ENCODE data around the gene NUP214.
"Not testable (repeated sequence)": the region's sequence is repeated elsewhere in the genome, so short reads cannot be mapped to it uniquely, and the experiment has no call there.

NUP214 gene

DNA sequence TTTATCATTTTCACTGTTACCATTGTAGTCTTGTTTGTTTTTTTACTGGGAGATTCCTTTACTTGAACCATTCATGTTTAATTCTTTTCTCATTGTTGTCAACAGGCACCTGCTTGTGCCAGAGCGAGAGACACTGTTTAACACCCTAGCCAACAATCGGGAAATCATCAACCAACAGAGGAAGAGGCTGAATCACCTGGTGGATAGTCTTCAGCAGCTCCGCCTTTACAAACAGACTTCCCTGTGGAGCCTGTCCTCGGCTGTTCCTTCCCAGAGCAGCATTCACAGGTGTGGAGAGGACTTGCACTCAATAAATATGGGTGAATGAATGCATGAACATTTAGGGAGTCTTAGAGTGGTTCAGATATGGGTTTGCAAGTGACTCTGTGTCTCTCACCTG lies 37.5 kb downstream of the NUP214 start:
- DNase-seq, result no peak

DNA sequence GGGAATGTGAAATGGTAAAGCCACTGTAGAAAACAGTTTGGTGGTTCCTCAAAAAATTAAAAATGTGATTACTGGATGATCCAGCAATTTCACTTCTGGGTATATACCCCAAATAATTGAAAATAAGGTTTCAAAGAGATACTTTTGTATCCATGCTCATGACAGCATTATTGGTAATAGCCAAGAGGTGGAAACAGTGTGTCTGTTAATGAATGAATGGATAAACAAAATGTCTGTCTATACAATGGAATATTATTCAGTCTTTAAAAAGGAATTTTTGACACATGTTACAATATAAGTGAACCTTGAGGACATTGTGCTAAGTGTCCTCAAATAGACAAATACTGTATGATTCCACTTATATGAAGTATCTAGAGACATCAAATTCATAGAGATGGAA lies 40.1 kb downstream of the NUP214 start:
- no peak for DNase-seq

DNA sequence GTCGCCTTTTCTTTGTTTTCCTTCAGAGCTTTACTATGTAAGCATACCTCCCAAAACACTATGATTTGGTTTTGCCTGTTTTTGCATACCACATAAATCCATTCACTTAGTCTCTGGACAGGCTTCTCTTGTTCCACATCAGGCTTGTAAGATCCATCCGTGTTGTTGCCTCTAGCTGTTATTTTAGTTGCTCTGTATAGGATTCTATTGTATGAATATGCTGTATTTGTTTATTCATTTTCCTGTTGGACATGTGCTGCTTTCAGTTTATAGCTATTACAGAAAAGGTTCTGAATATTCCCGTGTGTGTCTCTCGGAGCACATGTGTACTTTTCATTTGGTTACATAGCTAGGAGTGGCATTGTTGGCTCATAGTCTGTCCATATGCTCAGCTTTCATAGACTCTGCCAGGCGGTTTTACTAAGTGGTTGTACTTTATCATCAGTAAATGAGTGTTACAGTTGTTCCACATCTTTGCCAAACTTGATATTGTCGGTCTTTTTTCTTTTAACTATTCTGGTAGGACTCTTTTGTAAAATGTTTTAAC lies 41.8 kb downstream of the NUP214 start:
- DNase-seq, result no peak

DNA sequence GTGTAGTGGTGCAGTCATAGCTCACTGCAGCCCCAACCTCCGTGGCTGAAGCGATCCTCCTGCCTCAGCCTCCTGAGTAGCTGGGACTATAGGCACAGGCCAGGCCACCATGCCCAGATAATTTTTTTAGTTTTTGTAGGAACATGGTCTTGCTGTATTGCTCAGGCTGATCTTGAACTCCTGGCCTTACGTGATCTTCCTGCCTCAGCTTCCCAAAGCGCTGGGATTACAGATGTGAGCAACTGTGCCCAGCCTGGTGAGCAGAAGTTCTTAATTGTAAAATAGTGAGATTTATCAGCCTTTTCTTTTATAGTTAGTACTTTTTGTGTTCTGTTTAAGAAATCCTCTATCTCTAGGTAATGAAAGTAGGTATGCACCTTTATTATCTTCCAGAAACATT lies 42.5 kb downstream of the NUP214 start:
- no peak for DNase-seq

DNA sequence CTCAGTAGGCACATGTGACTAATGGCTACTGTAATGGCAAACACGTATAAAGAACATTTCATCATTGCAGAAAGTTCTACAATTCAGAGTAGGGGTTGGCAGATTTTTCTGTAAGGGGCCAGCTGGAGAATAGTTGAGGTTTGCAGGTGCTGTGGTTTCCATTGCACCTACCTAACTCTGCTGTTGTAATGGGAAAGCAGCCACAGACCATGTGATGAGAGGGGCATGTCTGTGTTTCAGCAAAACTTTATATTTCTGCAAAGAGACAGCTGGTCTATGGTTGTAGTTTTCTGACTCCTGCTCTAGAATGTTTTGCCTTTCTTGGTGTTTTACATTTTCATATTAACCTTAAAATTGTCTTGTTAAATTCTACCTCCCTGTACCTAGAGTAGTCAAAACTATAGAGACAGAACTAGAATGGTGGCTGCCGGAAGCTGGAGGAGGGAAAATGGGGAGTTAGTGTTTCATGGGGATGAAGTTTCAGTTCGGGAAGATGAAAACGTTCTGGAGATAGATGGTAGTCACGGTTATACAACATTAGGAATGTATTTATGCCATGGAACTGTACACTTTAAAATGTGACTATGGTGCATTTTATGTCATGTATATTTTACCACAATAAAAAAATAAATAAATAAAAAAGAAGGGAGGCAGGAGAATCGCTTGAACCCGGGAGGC lies 44.3 kb downstream of the NUP214 start:
- DNase-seq, result no peak

DNA sequence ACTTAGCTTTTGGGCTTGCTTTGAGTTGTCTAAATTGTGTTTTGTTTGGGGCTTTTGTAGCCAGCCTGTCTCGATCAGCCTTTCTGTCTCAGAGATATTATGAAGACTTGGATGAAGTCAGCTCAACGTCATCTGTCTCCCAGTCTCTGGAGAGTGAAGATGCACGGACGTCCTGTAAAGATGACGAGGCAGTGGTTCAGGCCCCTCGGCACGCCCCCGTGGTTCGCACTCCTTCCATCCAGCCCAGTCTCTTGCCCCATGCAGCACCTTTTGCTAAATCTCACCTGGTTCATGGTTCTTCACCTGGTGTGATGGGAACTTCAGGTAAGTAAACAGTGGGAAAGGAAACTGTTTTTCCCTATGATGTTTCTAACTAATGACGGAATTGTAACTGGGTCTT lies 48.6 kb downstream of the NUP214 start:
- no peak for DNase-seq

DNA sequence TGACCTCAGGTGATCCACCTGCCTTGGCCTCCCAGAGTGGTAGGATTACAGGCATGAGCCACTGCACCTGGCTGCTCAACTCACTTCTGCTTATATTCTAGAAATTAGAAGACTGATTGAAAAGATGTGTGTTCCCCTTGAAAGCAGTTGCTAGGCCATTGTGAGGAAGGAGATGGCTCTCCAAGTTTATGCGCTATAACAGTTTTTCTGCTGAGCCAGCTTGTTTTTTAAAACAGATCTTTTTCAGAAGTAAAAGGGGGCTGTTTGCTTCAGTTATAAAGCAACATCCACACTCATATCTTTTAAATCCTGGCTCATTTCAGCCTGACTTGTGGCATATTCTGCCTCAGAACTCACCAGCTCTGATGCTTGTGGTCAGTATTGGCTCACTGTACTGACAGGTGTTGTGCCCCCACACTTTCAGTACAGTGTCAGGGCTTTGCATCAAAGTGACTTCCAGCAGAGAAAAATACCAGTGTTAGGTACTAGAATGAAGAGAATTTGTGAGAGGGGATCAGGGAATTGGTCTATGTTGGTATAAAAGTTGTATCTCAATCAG lies 49.4 kb downstream of the NUP214 start:
- DNase-seq, result no peak

DNA sequence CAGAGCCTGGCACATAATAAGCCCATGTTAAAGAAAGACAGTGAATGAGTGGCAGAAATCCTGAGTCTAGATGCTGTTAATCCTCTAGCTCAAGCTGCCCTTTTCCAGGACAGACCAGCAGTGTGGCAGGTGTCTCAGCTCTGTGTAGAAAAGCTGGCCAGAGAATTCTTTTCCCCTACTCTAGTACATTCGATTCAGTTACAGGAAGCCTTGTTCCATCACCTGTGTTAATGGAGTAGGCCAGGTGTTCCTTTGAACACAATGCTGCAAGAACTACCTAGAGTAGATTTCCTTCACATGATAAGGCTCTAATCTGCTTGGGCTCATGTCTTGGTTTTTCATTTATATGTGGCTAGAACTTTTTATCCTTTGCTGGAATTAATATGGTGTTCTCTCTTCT lies 52.5 kb downstream of the NUP214 start:
- DNase-seq, result no peak

DNA sequence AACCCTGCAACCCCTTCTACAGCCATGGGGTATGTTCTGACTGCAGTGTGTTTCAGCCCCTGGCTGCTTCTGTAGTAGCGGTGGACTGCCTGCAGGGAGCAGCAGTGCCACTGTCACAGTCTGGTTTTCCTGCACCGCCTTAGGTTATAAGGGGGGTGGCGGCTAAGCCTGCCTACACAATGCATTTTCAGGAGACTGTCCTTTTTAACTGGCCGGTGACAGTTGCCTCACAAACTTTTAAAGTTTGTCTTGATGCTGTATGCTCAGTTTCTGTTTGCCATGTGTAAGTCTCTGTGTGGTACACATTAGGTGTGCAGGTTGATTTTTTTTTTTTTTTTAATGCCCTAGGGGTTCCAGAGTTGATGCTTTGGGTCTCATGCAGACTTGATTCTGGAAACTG lies 53.0 kb downstream of the NUP214 start:
- peak; percentile 1 for DNase-seq

DNA sequence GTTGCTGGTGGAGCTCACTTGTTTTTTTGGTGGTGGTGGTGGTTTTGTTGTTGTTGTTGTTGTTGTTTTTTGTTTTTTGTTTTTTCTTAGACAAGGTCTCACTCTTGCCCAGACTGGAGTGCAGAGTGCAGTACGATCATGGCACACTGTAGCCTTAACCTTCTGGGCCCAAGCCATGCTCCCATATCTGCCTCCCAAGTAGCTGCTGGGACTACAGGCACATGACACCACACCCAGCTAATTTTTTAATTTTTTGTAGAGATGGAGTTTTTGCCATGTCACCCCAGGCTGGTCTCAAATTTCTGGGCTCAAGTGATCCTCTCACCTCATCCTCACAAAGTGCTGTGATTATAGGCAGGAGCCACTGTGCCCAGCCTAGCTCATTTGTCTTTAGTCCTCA lies 53.5 kb downstream of the NUP214 start:
- no peak for DNase-seq

DNA sequence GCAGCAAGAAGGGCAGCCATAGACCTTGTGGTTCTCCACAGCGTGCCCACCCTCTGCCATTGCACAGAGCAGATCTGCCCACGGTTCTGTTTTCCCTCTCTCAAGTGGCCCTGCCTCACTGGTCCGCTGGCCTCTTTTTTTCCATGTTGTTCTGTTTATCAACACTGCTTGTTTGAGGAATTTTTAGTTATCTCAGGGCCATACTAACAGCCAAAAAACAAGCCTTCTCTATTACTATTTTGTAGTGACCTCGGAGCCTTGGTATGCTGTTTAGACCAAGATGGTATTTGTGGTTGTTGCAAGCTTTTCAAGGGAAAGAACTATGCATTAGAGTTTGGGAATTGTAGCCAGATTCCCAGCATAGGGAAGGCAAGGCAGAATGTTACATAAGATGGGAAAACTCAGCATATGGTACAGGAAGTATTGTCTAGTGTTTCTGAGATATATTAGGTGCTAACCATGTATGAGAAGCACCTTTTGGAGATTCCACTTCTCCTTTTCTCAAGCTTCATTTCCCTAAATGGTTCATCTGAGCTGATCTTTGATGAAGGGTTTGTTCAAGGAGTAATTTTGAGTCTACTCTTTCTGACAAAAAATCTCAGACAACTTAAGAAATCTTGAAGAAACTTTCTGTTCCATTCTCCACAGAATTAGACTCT lies 54.3 kb downstream of the NUP214 start:
- no peak for DNase-seq

DNA sequence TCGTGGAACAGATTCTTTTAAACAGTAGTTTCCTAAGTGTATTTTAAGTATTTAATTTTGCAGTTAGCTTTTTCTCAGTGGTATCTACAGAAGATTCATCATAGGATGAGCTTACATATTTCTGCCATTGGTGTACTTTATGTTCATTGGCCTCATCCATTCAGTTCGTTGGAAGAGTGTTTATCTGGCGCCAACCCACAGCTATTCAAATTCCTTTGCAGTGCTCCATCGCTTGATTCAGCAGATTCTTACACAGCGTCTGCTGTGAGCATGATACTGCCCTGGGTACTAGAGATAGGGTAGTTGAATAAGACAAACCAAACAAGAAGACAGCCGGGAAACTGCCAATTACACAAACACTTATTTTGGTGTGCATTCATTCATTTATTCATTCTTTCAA lies 55.1 kb downstream of the NUP214 start:
- no peak for DNase-seq

DNA sequence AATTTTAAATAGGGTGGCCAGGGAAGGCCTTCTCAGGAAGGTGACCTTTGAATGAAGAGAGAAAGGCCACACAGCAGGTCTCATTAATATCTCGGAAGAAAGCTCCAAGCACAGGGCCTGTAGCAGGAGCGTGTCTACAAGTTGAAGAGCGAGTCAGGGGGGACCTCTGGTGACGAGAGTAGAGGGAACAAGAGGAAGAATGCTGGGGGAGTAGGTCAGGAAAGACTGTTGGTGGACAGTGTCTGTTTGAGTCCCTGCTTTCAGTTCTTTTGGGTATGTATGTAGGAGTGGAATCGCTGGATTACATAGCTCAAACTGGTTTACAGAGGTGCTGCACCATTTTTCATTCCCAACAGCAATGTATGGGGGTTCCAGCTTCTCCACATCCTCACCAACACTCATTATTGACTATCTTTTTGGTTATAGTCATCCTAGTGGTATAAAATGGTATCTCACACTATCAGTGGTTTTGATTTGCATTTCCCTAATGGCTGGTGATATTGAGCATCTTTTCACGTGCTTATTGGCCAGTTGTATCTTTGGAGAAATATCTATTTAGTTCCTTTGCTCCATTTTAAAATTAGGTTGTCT lies 55.8 kb downstream of the NUP214 start:
- DNase-seq, result no peak

DNA sequence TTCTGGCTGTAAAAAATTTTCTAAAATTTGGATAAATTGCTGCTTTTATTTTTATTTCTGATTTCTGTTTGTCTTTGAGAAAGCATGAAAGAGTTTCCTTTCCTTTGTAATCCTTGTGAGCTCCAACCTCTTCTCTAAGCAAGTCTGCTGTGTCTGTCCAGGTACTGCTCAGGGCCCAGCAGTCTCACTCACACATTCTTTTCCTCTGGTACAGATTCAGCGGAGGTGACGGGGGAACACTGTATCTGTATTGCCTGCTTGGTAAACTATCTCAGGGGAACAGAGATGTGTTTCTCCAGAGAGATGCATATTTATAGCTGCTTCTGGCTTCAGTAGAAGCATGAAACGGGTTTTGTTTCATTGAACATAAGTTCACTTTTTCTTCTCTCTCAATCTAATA lies 60.5 kb downstream of the NUP214 start:
- no peak for DNase-seq

DNA sequence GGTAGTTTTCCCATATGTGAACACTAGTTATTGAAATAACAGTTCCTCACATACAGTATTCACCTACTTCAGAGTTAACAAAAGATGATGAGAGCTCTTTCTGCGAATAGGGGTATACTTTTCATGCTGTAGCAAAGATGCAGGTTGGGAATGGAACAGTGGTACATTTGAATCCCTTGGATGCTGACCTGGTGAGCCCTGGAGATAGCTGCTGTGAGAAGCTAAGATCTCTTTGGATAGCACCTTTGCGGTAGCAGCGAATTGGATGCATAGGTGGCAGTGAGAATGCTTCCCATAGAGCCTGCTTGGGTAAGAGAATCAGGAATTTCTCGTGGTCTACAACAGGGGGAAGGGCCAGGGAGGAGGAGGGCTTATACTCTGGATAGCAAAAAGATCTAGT lies 61.2 kb downstream of the NUP214 start:
- no peak for DNase-seq

DNA sequence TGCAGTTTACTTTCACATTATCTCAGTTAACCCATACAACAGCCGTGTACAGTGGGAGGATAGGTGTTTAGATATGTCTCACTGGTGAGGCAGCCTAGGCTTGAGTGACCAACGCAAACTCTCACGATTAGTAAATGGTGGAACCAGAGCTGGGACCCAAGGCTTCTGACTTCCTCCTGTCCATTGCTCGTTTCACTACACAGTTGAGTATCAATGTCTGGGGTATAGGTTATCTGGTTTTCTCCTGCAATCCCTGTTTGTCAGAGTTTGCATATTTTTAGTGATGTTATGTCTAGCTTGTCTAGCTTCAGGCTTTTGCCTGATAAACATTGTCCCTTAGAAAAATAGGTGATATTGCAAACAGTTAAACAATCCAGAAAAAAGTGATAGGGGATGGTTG lies 62.6 kb downstream of the NUP214 start:
- DNase-seq, result no peak

DNA sequence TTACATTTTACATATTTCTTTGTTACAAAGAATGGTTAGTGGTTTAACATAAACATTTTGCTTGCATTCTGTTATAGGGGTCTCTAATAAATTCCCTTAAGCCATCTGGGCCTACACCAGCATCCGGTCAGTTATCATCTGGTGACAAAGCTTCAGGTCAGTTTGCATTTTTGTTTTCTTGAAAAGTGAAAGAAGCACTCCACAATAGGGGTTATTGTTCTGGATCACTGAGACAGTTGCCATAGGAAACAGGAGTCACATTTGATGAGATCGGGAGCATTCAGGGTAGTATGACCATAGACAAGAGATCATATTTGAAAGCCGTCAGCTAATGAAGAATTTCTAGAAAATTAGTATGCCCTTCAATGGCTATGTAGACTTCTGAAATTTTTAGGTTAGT lies 63.6 kb downstream of the NUP214 start:
- DNase-seq, result no peak

DNA sequence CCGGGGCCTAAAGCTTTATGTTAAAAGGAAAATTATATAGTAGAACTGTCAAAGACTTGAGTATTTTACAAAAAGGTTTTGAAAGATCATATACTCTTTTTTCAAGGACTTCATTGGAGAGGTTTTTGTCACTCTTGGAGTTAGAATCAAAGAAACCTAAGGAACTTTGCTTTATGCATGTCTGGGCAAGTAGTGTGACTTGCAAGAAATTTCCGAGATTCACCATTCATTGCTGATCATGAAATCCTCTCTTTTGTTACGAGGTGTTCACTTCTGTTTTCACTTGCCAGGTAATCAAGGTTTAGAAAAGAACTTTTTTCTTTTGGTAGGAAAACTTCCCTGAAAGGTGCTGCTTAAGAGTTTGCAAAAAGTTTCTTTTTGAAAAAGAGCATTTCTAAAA lies 64.8 kb downstream of the NUP214 start:
- DNase-seq, result no peak

DNA sequence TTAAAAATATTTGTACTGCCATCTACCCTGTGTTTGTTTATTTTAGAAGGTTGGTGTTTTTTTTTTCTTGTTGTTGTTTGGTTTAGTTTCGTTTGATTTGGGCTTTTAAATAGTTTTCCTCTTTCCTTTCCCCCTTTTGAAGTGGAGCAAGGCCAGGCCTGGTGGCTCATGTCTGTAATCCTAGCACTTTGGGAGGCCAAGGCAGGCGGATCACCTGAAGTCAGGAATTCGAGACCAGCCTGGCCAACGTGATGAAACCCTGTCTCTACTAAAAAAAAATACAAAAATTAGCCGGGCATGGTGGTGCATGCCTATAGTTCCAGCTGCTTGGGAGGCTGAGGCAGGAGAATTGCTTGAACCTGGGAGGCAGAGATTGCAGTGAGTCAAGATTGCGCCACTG lies 65.6 kb downstream of the NUP214 start:
- DNase-seq, result not testable (repeated sequence)

DNA sequence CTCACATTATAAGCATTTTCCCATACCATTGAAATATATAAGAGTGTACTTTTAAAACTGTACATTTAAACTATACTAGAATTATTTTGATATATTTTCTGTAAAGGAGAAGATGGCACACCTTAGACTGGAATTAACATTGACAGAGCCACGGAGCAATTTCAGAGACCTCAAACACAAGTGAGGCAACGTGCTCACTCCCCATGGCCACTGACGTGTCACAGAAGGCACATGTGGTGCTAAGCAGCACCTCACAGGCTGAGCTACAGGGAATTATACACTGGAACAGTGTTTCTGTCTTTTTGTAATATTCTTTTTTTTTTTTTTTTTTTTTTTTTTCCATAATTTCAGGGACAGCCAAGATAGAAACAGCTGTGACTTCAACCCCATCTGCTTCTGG lies 66.5 kb downstream of the NUP214 start:
- DNase-seq, result no peak

DNA sequence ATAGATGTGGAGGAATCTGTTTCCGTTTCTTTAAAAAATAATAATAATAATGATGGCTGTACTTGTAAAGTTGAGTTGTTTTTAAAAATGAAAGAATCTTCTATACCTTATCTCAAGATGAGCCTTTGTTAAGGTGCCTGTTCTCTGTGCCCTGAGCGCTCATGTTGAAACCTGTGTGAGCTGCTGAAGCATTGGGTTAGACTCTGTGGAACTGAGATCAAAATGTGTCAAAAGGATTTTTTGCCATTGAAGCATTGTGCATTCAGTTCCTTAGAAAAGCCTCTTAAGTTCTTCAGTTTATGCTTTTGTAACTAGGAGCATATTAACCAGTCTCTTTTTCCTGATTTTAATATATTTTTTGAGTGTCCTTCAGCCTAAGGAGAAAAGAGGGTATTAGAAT lies 67.7 kb downstream of the NUP214 start:
- DNase-seq, result no peak

DNA sequence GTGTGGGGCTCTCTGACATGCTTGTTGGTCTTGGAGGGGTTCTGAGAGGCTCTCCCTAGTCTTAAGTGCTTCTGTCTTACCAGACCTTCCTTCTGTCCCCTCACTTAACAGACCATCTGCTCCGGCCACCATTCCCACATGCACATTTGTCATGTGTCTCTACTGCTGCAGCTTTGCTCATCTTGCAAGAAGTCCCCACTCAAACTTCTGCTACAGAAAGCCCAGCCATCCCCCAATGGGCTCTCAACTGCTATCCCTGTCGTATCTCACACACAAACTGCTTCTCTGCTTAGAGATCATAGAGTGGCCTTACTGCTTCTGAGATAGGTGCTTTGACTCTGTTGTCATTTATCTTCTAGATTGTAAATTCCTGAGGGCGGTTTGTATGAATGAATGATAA lies 69.4 kb downstream of the NUP214 start:
- no peak for DNase-seq

DNA sequence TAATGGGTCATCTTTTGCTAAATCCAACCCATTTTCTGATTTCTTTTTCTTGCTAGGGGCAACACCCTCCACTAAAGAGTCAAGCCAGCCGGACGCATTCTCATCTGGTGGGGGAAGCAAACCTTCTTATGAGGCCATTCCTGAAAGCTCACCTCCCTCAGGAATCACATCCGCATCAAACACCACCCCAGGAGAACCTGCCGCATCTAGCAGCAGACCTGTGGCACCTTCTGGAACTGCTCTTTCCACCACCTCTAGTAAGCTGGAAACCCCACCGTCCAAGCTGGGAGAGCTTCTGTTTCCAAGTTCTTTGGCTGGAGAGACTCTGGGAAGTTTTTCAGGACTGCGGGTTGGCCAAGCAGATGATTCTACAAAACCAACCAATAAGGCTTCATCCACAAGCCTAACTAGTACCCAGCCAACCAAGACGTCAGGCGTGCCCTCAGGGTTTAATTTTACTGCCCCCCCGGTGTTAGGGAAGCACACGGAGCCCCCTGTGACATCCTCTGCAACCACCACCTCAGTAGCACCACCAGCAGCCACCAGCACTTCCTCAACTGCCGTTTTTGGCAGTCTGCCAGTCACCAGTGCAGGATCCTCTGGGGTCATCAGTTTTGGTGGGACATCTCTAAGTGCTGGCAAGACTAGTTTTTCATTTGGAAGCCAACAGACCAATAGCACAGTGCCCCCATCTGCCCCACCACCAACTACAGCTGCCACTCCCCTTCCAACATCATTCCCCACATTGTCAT lies 72.0 kb downstream of the NUP214 start:
- no peak for DNase-seq

Measured in NCI-H1436 (cell line).